ENCODE results near the gene ZNF385A. TPM values are rescaled to one million over a fixed set of nuclear protein-coding genes. Genes with fewer than 3 reads are reported as not detected.

Gene ZNF385A
- total RNA-seq, 1 experiment from 2014 or later = 5.7 TPM

DNA sequence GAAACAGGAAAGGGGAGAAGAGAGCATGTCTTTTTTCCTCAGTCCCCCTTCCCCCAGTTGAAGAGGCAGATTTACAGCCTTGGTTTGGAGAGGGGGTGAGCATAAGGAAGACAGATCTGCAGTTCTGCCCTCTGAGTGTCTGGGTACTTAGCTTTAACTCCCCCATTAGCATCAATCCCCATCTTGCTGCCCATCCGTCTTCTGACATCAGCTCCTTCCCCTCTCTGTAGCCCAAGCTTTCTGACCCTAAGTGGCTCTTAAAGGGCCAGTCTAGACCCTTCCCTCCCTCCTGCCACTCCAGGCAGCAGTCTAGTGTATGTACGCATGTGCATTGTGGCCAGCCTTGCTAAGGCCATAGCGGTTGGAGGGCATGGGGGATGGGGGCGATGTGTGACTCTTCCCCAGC, 27.6 kb downstream of the ZNF385A start:
- peak; percentile 57 for DNase-seq
- peak overlapping the region; percentile 22 for H3K4me2 ChIP-seq (ENCODE audit: insufficient read depth, insufficient read length, low read length)
- no peaks in the 10 kb centered on the region for H4K20me1 ChIP-seq (ENCODE audit: control insufficient read depth, insufficient read depth, insufficient read length)
- Mint-ChIP-seq H3K9me3 (no peaks in the 10 kb centered on the region), H3K36me3 (ENCODE audit: insufficient read depth in 1 of 3, low read depth in 3 of 3) (no peaks in the 10 kb centered on the region; a peak in 1 of 7 replicates), H3K27ac (peak overlapping the region; percentile 49 to 87 (median 82); a peak in 5 of 7 replicates), H3K27me3 (ENCODE audit: low read depth) (peaks cover 5% of the 10 kb centered on the region), H3K4me1 (peaks cover 26 to 29% of the 10 kb centered on the region in 2 experiments), H3K4me3 (peak overlapping the region in 1 of 2 experiments; percentile 64; a peak in 2 of 5 replicates)
- H2BK20ac ChIP-seq (ENCODE audit: low read depth, low read length, poor library complexity, severe bottlenecking) = no peak overlapping the region
- no peaks in the 10 kb centered on the region for H3K9me3 ChIP-seq (ENCODE audit: control insufficient read depth, low read depth, low read length)
- H3K18ac ChIP-seq (ENCODE audit: insufficient read length, low read depth, low read length) = no peak overlapping the region
- no peak overlapping the region for H3K4ac ChIP-seq (ENCODE audit: low read depth, low read length)
- H3K4me1 ChIP-seq (ENCODE audit: insufficient read depth, low read length) = peaks cover 16% of the 10 kb centered on the region
- no peak overlapping the region for H2BK5ac ChIP-seq (ENCODE audit: insufficient read length, low read length)
- H3K79me1 ChIP-seq (ENCODE audit: insufficient read depth, low read depth, low read length, poor library complexity, severe bottlenecking) = no peaks in the 10 kb centered on the region
- H3K27ac ChIP-seq (ENCODE audit: insufficient read length, low read depth, low read length) = no peak overlapping the region
- H2AK5ac ChIP-seq (ENCODE audit: insufficient read length, low read length) = no peak overlapping the region
- no peak overlapping the region for H3T11ph ChIP-seq (ENCODE audit: low read length)
- no peak overlapping the region for H3K23ac ChIP-seq (ENCODE audit: insufficient read length, low read depth, low read length)
- H3K79me2 ChIP-seq (ENCODE audit: insufficient read depth, low read length) = no peaks in the 10 kb centered on the region
- H2BK12ac ChIP-seq (ENCODE audit: insufficient read length, low read depth, low read length) = no peak overlapping the region
- H2BK15ac ChIP-seq (ENCODE audit: low read depth, low read length) = no peak overlapping the region
- TF ChIP-seq, protein P1, sequence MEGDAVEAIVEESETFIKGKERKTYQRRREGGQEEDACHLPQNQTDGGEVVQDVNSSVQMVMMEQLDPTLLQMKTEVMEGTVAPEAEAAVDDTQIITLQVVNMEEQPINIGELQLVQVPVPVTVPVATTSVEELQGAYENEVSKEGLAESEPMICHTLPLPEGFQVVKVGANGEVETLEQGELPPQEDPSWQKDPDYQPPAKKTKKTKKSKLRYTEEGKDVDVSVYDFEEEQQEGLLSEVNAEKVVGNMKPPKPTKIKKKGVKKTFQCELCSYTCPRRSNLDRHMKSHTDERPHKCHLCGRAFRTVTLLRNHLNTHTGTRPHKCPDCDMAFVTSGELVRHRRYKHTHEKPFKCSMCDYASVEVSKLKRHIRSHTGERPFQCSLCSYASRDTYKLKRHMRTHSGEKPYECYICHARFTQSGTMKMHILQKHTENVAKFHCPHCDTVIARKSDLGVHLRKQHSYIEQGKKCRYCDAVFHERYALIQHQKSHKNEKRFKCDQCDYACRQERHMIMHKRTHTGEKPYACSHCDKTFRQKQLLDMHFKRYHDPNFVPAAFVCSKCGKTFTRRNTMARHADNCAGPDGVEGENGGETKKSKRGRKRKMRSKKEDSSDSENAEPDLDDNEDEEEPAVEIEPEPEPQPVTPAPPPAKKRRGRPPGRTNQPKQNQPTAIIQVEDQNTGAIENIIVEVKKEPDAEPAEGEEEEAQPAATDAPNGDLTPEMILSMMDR (conservative IDR thresholded peaks at IDR 0.05) = no peak
- no peak overlapping the region for H3K9ac ChIP-seq (ENCODE audit: extremely low read depth, insufficient read length, low read length)
- no peak overlapping the region for H3K14ac ChIP-seq (ENCODE audit: insufficient read depth, low read length)
- H3K56ac ChIP-seq (ENCODE audit: insufficient read length, low read depth, low read length) = no peak overlapping the region
- H3K23me2 ChIP-seq (ENCODE audit: insufficient read length, low read depth, low read length, poor library complexity, severe bottlenecking) = peaks cover 16% of the 10 kb centered on the region
- H4K91ac ChIP-seq (ENCODE audit: insufficient read length, low read depth, low read length) = no peak overlapping the region
- no peaks in the 10 kb centered on the region for H3K27me3 ChIP-seq (ENCODE audit: insufficient read depth, low read length)
- H2BK120ac ChIP-seq (ENCODE audit: low read depth, low read length, poor library complexity, severe bottlenecking) = no peak overlapping the region
- H2AFZ ChIP-seq (ENCODE audit: low read length) = no peak overlapping the region
- no peak overlapping the region for H4K5ac ChIP-seq (ENCODE audit: insufficient read length, low read depth, low read length)
- no CpG with 5 or more reads among the region's 4 CpGs for WGBS (ENCODE audit: extremely low coverage, insufficient read length, low lambda C conversion rate)
- no peak overlapping the region for H4K8ac ChIP-seq (replicated peaks; ENCODE audit: insufficient read length, low read depth, low read length)
